SK-N-MC (cell line): ENCODE results near the gene USP44.

Source experiments
- EZH2 ChIP-seq: fragments of 200-600 bp; sonication (generic); IDR thresholded peaks from one replicate; pipeline ENCODE4 v1.6.1; 2017; ENCODE audit warnings: antibody characterized with exemption
- POLR2AphosphoS5 ChIP-seq: IDR thresholded peaks from 2 replicates; pipeline ENCODE4 v1.6.1; 2012; ENCODE audit warnings: mild to moderate bottlenecking, low read depth, low read length, borderline replicate concordance

- TF ChIP-seq EZH2 (no peak), POLR2AphosphoS5 (no peak)
These were observed 44.4 kb downstream of the USP44 start for GRCh38 chr12:95506707-95507523.
